ENCODE data around the gene TPK1. TPM values are rescaled to one million over a fixed set of nuclear protein-coding genes. Genes with fewer than 3 reads are reported as not detected.
"Not testable (repeated sequence)": the region's sequence is repeated elsewhere in the genome, so short reads cannot be mapped to it uniquely, and the experiment has no call there.

The TPK1 gene
- total and polyA plus RNA-seq, 3 donors from 2014 or later, result 10.9 to 17.2 (median 12.6) TPM

DNA sequence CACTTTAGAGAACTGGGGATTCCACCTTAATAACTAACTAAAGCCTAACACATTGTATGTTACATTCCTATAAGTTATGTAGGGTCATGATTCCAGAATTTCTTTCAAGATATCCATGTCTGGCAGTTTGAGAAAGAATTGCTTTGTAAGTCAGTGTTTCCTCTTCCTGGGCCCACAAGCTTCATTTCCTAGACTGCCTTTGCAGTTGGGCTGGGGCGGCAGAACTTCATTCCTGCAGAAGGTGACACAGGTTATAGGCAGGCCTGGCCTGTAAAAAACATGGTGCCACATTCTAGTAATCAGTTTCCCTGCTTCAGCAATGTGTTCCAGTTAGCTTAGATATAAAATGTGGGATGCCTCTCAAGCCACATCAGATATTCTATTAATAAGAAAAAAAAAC lies 248.2 kb downstream of the TPK1 start:
- no peak overlapping the region for H3K4me3 ChIP-seq
- DNase-seq, result no peak
- H3K9me3 ChIP-seq, result no peaks in the 10 kb centered on the region
- no peaks in the 10 kb centered on the region for H3K36me3 ChIP-seq (ENCODE audit: low read depth, missing control alignments)
- no peak overlapping the region for H3K27ac ChIP-seq
- 85 to 88% methylated on average over 1 of the region's 1 CpG for WGBS, 2 donors
- TF ChIP-seq POLR2A (IDR thresholded peaks at IDR 0.05) (no peak), CTCF (IDR thresholded peaks at IDR 0.05) (no peak)
- H3K4me1 ChIP-seq, result no peaks in the 10 kb centered on the region
- H3K27me3 ChIP-seq, result no peaks in the 10 kb centered on the region
- intact Hi-C loops (cut with DNase I; ENCODE audit: low total_unique reads), result no loop called here

DNA sequence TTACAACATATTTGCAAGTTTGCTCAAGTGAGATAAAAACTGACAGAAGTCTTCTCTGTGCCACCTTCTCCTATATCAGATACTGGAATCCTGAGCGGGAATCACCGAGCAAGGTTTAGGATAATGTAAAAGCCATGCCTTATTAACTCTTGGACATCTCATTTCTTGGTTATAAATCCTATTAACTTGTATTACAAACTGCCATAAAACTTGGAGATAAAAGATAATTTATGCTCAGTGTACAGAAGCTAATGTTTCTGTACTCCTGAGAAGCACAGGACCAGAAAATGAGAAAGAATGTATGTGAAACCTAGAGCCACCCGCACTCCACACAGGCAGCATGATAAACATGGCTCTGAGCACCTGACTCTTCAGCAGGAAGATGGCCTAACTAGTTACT lies 251.1 kb downstream of the TPK1 start:
- intact Hi-C loops (cut with DNase I; ENCODE audit: low total_unique reads), result no loop called here
- DNase-seq, result no peak

DNA sequence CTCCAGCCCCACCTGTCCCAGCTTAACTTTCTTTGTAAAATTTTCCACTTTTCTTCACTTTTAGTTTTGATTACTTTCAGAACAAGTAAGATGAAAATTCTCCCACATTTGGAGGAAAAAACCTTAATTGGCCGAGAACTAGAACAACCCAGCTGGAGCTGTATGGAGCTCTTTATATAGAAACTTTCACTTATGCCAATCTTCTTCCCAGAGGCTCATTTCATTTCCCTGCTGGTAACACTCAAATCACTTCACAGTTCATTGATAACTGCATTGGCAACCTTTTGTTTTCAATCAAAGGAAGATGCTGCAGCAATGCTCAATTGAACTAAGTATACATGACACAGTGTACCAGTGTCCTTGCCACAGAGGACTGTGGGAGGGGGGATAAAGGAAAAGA lies 256.2 kb downstream of the TPK1 start:
- Histone ChIP-seq H3K27ac (no peak overlapping the region), H3K36me3 (ENCODE audit: low read depth, missing control alignments) (no peaks in the 10 kb centered on the region), H3K27me3 (no peaks in the 10 kb centered on the region), H3K4me3 (no peak overlapping the region), H3K9me3 (no peaks in the 10 kb centered on the region), H3K4me1 (no peaks in the 10 kb centered on the region)
- intact Hi-C loops (cut with DNase I; ENCODE audit: low total_unique reads), result no loop called here
- no peak for DNase-seq
- TF ChIP-seq CTCF (IDR thresholded peaks at IDR 0.05) (no peak), POLR2A (IDR thresholded peaks at IDR 0.05) (no peak)
- 92 to 98% methylated on average over 1 of the region's 1 CpG for WGBS, 2 donors

More for the DNA sequence above, 251.1 kb downstream of the TPK1 start:
- H3K27me3 ChIP-seq, result no peaks in the 10 kb centered on the region
- 72 to 81% methylated on average over 3 of the region's 3 CpGs for WGBS, 2 donors
- no peak overlapping the region for H3K4me3 ChIP-seq
- no peaks in the 10 kb centered on the region for H3K9me3 ChIP-seq
- TF ChIP-seq CTCF (IDR thresholded peaks at IDR 0.05) (no peak), POLR2A (IDR thresholded peaks at IDR 0.05) (no peak)
- no peaks in the 10 kb centered on the region for H3K36me3 ChIP-seq (ENCODE audit: low read depth, missing control alignments)
- H3K27ac ChIP-seq, result no peak overlapping the region
- no peaks in the 10 kb centered on the region for H3K4me1 ChIP-seq

GRCh38 chr7:144575456-144575855 lies 260.4 kb downstream of the TPK1 start:
- Histone ChIP-seq H3K27me3 (no peaks in the 10 kb centered on the region), H3K36me3 (ENCODE audit: low read depth, missing control alignments) (no peaks in the 10 kb centered on the region), H3K4me3 (no peak overlapping the region), H3K4me1 (no peaks in the 10 kb centered on the region), H3K27ac (no peak overlapping the region), H3K9me3 (no peaks in the 10 kb centered on the region)
- TF ChIP-seq POLR2A (IDR thresholded peaks at IDR 0.05), result no peak
- no peak for TF ChIP-seq CTCF (IDR thresholded peaks at IDR 0.05)
- no peak for DNase-seq
- intact Hi-C loops (cut with DNase I; ENCODE audit: low total_unique reads), result no loop called here
- 86 to 87% methylated on average over 3 of the region's 3 CpGs for WGBS, 2 donors

GRCh38 chr7:144574753-144575152 lies 261.1 kb downstream of the TPK1 start:
- intact Hi-C loops (cut with DNase I; ENCODE audit: low total_unique reads); H3K4me1 ChIP-seq; H3K27ac ChIP-seq; H3K9me3 ChIP-seq; DNase-seq; H3K36me3 ChIP-seq (ENCODE audit: low read depth, missing control alignments); H3K27me3 ChIP-seq; H3K4me3 ChIP-seq: not testable (repeated sequence)
- 85 to 86% methylated on average over 5 of the region's 5 CpGs for WGBS, 2 donors
